Lower leg skin (tissue), 3 donors: ENCODE measurements around the gene KCTD18.

ENCODE experiments used
- POLR2A ChIP-seq, 2 donors: fragments of 450-650 bp; IDR thresholded peaks; one replicate each; pipeline ENCODE4 v1.6.1; 2016 to 2017; ENCODE audit warnings: antibody characterized with exemption in 2 of 2, mild to moderate bottlenecking in 1 of 2, moderate library complexity in 1 of 2
- TF ChIP-seq, protein P1 (sequence below), 3 donors: fragments of 450-650 bp; IDR thresholded peaks; one replicate each; pipeline ENCODE4 v1.5.1; 2016; ENCODE audit warnings: antibody characterized with exemption in 3 of 3, mild to moderate bottlenecking in 3 of 3, moderate library complexity in 2 of 3

GRCh38 chr2:200509612-200510433, at the start of gene KCTD18:
- TF ChIP-seq, protein P1, sequence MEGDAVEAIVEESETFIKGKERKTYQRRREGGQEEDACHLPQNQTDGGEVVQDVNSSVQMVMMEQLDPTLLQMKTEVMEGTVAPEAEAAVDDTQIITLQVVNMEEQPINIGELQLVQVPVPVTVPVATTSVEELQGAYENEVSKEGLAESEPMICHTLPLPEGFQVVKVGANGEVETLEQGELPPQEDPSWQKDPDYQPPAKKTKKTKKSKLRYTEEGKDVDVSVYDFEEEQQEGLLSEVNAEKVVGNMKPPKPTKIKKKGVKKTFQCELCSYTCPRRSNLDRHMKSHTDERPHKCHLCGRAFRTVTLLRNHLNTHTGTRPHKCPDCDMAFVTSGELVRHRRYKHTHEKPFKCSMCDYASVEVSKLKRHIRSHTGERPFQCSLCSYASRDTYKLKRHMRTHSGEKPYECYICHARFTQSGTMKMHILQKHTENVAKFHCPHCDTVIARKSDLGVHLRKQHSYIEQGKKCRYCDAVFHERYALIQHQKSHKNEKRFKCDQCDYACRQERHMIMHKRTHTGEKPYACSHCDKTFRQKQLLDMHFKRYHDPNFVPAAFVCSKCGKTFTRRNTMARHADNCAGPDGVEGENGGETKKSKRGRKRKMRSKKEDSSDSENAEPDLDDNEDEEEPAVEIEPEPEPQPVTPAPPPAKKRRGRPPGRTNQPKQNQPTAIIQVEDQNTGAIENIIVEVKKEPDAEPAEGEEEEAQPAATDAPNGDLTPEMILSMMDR (IDR thresholded peaks at IDR 0.05) = peak in 1 of 3 donors; percentile 44
- peak in 1 of 2 donors; percentile 58 for TF ChIP-seq POLR2A (IDR thresholded peaks at IDR 0.05)
